Chondrocyte (in vitro differentiated cells): ENCODE measurements around the gene SLC35F1. TPM values are rescaled to one million over a fixed set of nuclear protein-coding genes. Genes with fewer than 3 reads are reported as not detected.

Source experiments
- DNase-seq: peaks from one replicate; pipeline ENCODE4 v3.0.0; 2021; ENCODE audit warnings: mixed read lengths, low spot score
- H3K27ac Mint-ChIP-seq: one replicate; pipeline ENCODE4 v1.8.0; 2021; ENCODE audit warnings: mild to moderate bottlenecking, moderate library complexity, mixed read lengths; ENCODE audit not compliant: unreplicated experiment
- H3K27me3 Mint-ChIP-seq: 2 replicates; pipeline ENCODE4 v1.8.0; 2021; ENCODE audit warnings: low read depth, mixed read lengths
- H3K36me3 Mint-ChIP-seq: 2 replicates; pipeline ENCODE4 v1.8.0; 2021; ENCODE audit warnings: low read depth, mixed read lengths
- H3K4me1 Mint-ChIP-seq: 2 replicates; pipeline ENCODE4 v1.8.0; 2021; ENCODE audit warnings: low read depth, mild to moderate bottlenecking, mixed read lengths
- H3K4me3 Mint-ChIP-seq: one replicate; pipeline ENCODE4 v1.8.0; 2021; ENCODE audit warnings: mild to moderate bottlenecking, moderate library complexity, mixed read lengths; ENCODE audit not compliant: unreplicated experiment
- H3K9me3 Mint-ChIP-seq: 2 replicates; pipeline ENCODE4 v1.8.0; 2021; ENCODE audit warnings: low read depth, mixed read lengths
- total RNA-seq: library from RNA; stranded (reverse); gene quantifications from 3 replicates; pipeline ENCODE4 v1.2.1, GENCODE V29; 2021
- TF ChIP-seq, protein P1 (sequence below): fragments of 200-600 bp; sonication (generic); IDR thresholded peaks from 2 replicates; pipeline ENCODE4 v1.5.0; 2021; ENCODE audit warnings: antibody characterized with exemption, mild to moderate bottlenecking, moderate library complexity

The SLC35F1 gene
- total RNA-seq, 1 donor from 2014 or later: not detected

DNA sequence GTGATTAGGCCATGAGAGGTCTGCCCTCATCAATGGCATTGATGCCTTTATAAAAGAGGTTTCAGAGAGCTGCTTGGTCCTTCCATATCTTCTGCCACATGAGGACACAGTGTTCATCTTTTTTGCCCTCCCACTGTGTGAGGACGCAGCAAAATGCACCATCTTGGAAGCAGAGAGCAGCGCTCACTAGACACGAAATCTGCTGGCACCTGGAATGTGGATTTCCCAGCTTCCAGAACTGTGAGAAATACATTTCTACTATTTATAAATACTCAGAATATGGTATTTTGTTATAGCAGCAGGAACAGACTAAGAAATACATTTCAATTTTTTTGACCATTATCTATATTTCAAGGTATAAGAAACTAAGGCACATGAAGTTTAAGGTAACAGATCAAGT is 24.9 kb downstream of the SLC35F1 start:
- Mint-ChIP-seq H3K36me3 (peaks cover 2% of the 10 kb centered on the region), H3K27me3 (peaks cover 7% of the 10 kb centered on the region), H3K4me3 (no peak overlapping the region), H3K9me3 (peaks cover 20% of the 10 kb centered on the region), H3K4me1 (no peaks in the 10 kb centered on the region), H3K27ac (no peak overlapping the region)
- TF ChIP-seq, protein P1, sequence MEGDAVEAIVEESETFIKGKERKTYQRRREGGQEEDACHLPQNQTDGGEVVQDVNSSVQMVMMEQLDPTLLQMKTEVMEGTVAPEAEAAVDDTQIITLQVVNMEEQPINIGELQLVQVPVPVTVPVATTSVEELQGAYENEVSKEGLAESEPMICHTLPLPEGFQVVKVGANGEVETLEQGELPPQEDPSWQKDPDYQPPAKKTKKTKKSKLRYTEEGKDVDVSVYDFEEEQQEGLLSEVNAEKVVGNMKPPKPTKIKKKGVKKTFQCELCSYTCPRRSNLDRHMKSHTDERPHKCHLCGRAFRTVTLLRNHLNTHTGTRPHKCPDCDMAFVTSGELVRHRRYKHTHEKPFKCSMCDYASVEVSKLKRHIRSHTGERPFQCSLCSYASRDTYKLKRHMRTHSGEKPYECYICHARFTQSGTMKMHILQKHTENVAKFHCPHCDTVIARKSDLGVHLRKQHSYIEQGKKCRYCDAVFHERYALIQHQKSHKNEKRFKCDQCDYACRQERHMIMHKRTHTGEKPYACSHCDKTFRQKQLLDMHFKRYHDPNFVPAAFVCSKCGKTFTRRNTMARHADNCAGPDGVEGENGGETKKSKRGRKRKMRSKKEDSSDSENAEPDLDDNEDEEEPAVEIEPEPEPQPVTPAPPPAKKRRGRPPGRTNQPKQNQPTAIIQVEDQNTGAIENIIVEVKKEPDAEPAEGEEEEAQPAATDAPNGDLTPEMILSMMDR: no peak
- DNase-seq: no peak

DNA sequence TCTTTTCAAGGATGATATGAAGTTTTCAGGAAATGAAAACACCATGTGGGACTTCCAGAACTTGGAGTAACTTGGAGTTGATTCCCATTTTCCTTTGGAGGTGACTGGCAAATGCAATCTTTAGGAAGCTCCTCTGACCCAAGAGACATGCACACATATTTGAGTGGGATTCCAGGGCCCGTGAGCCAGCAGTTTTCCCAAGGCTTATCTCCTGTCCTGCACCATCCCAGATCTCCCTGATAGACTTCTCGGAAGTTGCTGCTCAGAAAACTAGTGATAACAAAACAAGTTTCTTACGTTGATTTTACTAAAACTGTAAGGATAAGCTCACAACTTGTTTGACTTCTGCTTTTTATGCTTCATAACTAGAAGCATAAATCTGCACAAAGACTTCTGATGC is 25.6 kb downstream of the SLC35F1 start:
- Mint-ChIP-seq H3K4me3 (no peak overlapping the region), H3K9me3 (peaks cover 13% of the 10 kb centered on the region)
- TF ChIP-seq, protein P1: no peak

DNA sequence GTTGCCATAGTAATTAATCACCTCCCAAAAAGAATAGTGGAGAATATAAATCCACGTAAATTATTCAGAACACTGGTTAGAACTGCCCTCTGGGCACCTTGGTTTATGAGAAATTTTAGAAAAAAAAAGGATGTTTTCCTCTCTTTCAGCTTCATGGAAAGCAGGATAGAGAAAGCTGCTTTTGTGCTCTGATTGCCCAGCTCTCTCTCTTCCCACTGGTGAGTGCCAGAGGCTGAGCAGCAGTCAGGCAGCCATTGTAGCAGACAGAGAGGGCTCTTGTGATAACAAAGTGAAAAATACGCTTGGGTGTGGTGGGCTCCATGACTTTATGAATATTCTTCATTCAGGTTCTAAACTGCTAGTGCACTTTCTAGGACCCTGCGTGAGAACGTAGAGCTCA is 26.4 kb downstream of the SLC35F1 start:
- Mint-ChIP-seq H3K4me1 (no peaks in the 10 kb centered on the region), H3K27ac (no peak overlapping the region), H3K9me3 (peaks cover 7% of the 10 kb centered on the region), H3K4me3 (no peak overlapping the region), H3K36me3 (no peaks in the 10 kb centered on the region), H3K27me3 (peaks cover 6% of the 10 kb centered on the region)
- no peak for DNase-seq
- TF ChIP-seq, protein P1: no peak

More for the DNA sequence above, 25.6 kb downstream of the SLC35F1 start:
- H3K27ac Mint-ChIP-seq: no peak overlapping the region
- DNase-seq: no peak
- H3K4me1 Mint-ChIP-seq: no peaks in the 10 kb centered on the region
- peaks cover 6% of the 10 kb centered on the region for H3K27me3 Mint-ChIP-seq
- H3K36me3 Mint-ChIP-seq: no peaks in the 10 kb centered on the region

DNA sequence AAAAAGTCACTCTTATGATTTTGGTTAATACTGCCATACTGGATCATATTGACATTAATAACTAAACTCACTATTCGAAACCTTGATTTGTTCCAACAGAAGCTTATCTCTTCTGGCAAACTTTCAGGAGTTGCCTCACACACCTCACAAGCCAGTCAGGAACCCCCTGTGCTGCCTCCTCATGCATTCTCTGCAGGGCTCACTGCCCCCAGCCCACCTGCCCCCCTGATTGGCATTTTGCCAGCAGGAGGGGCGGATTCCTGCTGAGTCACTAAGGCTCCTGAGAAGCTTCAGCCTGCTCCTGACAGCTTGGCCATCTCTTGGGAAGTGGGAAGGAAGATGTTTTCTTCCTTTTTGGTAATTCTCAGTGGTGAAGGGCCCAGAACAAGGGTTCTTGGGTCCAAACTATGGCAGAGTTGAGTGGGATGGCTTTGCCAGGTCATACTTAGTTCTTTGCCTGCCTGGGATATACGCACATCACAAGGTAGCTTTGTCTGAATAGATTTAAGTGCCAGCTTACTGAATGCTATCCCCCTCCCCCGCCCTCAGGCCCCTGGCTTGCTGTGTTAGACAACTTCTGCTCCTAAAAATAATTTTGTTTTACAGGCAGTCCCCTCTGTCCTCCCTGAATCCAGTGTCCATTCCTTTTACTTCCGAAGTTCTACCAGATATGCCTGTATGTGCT is 31.4 kb downstream of the SLC35F1 start:
- Mint-ChIP-seq H3K27me3 (peaks cover 6% of the 10 kb centered on the region), H3K4me3 (no peak overlapping the region), H3K9me3 (no peaks in the 10 kb centered on the region), H3K36me3 (no peaks in the 10 kb centered on the region), H3K4me1 (no peaks in the 10 kb centered on the region), H3K27ac (no peak overlapping the region)
- DNase-seq: no peak
- TF ChIP-seq, protein P1: no peak

DNA sequence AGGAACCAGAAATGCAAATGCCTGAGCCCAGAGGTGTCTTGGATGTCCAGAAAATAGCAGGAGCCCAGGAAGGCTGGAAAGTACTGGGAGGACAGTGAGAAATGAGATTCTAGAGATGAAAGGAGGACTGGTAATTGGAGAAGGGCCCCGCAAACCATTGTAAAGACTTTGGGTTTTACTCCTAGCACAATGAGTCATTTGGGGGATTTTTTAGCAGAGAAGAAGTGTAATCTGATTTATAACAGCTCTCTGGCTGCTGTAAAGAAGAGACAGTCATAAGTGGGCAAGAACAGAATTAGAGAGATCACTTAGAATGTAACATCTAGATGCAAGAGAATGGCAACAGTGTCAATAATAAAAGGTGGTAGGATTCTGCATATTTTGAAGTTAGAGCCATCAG is 40.2 kb downstream of the SLC35F1 start:
- H3K27me3 Mint-ChIP-seq: peaks cover 7% of the 10 kb centered on the region
- H3K36me3 Mint-ChIP-seq: no peaks in the 10 kb centered on the region
- H3K4me3 Mint-ChIP-seq: no peak overlapping the region
- no peaks in the 10 kb centered on the region for H3K4me1 Mint-ChIP-seq
- no peak overlapping the region for H3K27ac Mint-ChIP-seq
- DNase-seq: no peak
- TF ChIP-seq, protein P1: no peak
- no peaks in the 10 kb centered on the region for H3K9me3 Mint-ChIP-seq
